Esophagus squamous epithelium (tissue), 4 donors: Measurements from ENCODE around the gene SNX9.

Experiments used
- POLR2A ChIP-seq, 4 donors: fragments of 450-650 bp; IDR thresholded peaks; one replicate each; pipeline ENCODE4 v1.6.1; 2017; ENCODE audit warnings: antibody characterized with exemption in 4 of 4, mild to moderate bottlenecking in 4 of 4, moderate library complexity in 3 of 4
- TF ChIP-seq, protein P1 (sequence below), 6 experiments: fragments of 450-650 bp in 4 of 6; fragments of 200-600 bp in 2 of 6; sonication (generic) in 2 of 6; IDR thresholded peaks; one replicate each; pipeline ENCODE4 v1.5.1; 2016 to 2019; ENCODE audit warnings: antibody characterized with exemption in 6 of 6, mild to moderate bottlenecking in 4 of 6, moderate library complexity in 4 of 6

DNA sequence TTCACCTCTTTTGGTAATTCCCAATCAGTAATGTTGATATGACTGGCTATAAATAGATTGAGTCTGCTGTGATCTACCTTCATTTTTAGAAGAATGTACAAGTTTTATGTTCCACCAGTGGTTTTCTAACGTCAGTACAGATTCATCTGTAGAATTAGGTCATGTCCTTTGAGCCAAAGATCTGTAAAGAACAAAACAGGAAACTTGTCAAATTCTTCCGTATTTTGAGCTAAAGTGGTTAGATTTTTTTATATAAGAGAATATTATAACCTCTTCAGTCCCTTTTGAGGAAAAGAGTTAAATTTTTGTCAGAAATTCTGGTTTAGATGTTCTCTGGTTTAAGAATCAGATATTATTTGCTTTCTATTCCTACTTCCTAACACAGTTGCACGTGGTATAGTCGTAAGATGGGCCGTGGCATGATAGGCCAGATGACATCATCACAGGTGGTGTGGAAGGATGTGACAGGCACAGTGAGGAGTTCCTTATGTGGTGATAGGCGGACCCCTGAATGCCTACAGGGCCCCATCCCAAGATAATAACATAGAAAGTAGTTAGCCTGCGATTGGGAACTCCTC lies 62.3 kb downstream of the SNX9 start:
- no peak for TF ChIP-seq POLR2A (IDR thresholded peaks at IDR 0.05)
- TF ChIP-seq, protein P1, sequence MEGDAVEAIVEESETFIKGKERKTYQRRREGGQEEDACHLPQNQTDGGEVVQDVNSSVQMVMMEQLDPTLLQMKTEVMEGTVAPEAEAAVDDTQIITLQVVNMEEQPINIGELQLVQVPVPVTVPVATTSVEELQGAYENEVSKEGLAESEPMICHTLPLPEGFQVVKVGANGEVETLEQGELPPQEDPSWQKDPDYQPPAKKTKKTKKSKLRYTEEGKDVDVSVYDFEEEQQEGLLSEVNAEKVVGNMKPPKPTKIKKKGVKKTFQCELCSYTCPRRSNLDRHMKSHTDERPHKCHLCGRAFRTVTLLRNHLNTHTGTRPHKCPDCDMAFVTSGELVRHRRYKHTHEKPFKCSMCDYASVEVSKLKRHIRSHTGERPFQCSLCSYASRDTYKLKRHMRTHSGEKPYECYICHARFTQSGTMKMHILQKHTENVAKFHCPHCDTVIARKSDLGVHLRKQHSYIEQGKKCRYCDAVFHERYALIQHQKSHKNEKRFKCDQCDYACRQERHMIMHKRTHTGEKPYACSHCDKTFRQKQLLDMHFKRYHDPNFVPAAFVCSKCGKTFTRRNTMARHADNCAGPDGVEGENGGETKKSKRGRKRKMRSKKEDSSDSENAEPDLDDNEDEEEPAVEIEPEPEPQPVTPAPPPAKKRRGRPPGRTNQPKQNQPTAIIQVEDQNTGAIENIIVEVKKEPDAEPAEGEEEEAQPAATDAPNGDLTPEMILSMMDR (IDR thresholded peaks at IDR 0.05): no peak
